ENCODE measurements around the gene NHLH1.
A peak's percentile ranks its signal among the peaks of the same experiment; 100 is the strongest.

DNA sequence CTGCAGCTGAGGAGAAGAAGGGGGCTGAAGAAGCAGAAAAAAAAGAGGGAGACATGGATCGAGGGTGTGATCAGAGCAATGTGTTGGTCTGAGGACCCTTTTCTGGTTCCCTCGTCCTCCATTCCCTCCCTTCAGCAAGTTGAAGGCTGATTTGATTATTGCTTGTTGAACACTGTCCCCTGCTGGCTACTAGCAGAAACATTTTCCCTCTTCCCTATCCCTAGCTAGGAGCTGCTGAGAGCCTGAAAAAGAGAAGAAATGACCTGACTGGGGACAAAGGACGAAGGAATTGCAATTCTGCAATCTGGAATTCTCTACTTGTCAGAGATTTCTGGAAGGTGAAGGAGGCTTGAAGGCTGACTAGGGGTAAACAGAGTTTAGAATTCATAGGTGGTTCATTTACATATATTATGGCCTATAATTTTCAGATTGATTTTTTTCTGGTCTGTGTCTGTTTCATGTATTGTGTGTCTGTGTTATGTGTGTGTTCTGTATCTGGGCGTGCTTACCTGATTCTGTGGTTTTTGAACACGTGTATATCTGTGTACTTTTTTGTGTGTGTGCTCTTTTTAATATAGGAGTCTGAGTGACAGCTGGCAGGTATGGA lies 9.8 kb downstream of the NHLH1 start:
- TF ChIP-seq POLR2A (IDR thresholded peaks at IDR 0.05) (no peak), CTCF (IDR thresholded peaks at IDR 0.05) (peak; percentile 75 to 90 (median 87))
